Stimulated activated CD4-positive, alpha-beta T cell treated with anti-CD3 and anti-CD28 coated beads, Interleukin-12 subunit alpha, Interleukin-12 subunit beta, amount 100 ng/mL, for 48 hours (primary cell): ENCODE measurements around the gene NDUFB5.

ENCODE experiments used
- DNase-seq, 3 donors: peaks; one replicate each; pipeline ENCODE4 v3.0.0-alpha.2; 2020; ENCODE audit warnings: low read depth in 2 of 3, low spot score in 1 of 3

NDUFB5 gene

DNA sequence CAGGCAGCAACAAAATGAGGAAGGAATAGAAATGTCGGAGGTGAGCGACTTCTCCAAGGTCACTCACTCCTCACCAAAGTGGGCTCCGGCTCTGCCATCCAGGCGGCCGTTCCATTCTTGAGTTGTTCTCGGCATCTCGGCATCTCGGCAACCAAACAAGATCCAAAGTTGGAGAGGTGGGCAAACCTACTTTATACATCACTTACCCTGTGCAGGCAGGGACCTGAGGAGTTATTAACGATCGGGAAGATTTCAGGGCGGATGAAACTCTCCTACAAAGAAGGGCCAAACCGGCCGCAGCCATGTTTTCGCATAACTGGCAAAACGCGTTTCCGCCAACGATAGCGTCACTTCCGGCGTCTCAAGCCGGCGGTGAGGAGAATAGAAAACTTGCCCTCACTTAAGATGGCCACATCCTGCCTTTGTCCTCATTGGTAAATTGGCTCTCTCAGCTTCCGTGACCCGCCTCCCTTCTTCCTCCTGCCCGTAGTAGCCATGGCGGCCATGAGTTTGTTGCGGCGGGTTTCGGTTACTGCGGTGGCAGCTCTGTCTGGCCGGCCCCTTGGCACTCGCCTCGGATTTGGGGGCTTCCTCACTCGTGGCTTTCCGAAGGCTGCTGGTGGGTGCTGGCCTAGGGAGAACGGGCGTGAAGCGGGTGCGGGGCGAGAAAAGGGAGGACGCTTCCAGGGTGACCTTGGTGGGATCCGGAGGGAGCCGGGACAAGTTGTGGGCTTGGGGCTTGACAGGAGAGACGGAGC, at the start of gene NDUFB5, which contains the start of gene MRPL47:
Gene NDUFB5, plus strand, starts transcription at position 474 of the 758 bp plus-strand sequence. Its CDS starts 22 bp downstream, at position 496.
Gene MRPL47, minus strand, starts transcription at position 318 of the 758 bp plus-strand sequence. Its CDS starts 14 bp downstream, at position 304.
- DNase-seq: peak; percentile 85 to 87 (median 86)

DNA sequence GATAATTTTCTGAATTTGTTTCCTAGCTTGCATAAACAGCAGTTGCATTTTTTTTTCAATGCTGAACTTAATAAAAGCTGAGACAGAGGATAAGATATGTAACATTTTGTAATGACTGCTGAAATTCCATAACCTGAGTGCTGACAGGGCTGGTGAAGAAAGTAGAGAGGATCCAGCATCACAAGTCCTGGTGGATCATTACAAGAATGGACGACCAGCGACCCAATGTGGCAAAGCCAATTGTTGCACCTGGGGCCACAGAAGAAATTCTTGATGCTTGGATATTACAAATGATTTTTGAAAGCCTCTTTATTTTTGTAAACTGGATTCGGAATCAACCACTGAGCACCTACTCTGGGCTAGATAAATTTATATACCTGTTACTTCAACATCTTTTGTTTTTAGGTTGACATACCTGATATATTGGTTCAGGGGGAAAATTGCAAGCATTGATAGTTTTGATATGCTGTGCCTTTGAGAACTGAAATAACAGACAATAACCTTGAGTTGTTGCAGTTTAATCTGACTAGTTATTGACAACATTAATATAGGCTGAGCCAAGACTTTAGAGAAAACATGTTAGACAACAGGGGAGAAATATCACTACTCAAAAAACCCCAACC, 45.7 kb upstream of the NDUFB5 start:
- DNase-seq: peak in 2 of 3 donors; percentile 26 to 41

DNA sequence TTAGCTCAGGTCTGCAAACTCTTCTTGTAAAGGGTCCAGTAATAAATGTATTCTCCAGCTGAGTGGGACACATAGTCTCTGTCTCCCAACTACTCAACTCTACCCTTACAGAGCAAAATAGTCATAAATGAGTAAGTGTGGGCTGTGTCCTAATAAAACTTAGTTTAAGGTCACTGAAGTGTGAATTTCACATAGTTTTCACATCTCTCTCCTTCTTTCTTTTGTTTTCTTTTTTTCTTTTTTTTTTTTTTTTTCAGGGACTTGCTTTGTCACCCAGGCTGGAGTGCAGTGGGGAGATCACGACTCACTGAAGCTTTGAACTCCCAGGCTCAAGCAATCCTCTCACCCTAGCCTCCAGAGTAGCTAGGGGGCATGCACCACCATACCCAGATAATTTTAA, 43.8 kb upstream of the NDUFB5 start:
- DNase-seq: no peak

DNA sequence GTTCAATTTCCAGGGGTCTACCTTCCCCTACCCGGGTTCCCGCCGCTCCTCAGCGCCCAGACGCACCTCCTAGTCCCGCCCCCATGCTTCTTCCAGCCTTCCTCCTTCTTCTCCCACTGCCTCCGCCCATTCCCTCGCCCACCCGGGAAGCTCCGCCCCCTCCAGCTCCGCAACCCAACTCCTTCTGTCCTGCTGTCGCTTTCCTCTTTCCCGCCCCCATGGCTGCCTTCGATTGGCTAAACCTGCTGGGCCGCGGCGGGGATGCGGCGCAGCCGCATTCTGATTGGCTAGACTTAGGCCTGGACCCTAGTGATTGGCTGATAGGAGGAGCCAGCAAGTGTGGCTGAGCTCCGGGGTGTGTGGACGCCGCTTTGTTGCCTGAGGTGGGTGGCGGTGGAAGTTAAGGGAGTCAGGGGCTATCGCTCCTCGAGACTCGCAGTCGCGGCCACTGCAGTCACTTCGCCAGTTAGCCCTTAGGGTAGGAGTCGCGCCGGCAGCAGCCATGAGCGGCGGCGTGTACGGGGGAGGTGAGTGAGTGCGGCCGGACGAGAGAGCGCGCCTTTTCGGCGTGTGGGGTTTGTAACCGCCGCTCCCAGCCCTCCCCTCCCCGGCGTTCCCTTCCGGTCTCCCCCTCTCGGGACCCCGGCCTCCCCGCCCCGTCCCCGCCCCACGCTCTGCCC, 41.9 kb upstream of the NDUFB5 start, which contains the start of gene ACTL6A:
Gene ACTL6A, plus strand, starts transcription at position 336 of the 680 bp plus-strand sequence. Its CDS starts 167 bp downstream, at position 503.
- DNase-seq: peak; percentile 99

DNA sequence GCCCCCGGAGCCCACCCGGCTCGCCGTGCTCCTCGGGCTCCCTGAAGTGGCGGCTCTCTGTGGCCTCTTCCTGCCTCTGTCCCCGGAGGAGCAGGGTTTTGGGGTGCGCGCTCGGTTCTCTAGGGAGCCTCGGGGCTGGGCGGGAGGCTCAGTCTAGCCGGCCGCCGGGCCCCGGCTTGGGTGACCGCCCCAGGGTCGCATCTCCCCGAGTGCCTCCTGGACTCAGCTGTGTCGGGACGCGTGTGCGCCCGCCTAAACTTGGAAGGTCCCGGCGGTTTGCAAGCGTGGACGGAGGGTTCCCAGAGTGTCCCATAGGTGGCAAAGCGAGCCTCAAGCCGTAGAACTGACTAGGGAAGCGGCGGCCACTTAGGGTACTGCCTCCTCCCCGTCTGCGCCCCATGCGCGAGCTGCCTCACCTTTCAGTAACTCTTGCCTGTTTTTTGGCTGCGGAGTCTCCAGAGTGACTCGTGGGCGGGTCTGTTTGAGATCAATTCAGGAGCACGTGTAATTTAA, 41.3 kb upstream of the NDUFB5 start:
- DNase-seq: peak; percentile 53 to 70 (median 65)

DNA sequence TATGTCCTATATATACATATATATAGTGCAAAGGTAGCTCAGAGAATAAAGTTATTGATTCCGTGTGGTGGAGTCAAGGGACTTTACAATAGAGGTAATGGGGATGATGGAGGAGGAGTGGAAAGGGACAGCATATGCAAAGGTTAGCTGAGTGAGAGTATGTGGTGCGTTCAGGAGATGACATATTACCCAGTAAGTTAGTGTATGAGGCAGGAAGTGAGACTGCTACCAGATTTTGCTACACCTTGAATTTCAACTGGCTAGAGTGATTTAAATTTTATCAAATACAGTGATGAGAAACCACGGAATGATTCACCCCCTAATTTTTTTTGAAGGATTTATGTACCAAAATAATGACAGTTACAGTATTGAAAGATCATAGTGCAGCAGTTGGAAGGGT, 39.1 kb upstream of the NDUFB5 start:
- DNase-seq: no peak

DNA sequence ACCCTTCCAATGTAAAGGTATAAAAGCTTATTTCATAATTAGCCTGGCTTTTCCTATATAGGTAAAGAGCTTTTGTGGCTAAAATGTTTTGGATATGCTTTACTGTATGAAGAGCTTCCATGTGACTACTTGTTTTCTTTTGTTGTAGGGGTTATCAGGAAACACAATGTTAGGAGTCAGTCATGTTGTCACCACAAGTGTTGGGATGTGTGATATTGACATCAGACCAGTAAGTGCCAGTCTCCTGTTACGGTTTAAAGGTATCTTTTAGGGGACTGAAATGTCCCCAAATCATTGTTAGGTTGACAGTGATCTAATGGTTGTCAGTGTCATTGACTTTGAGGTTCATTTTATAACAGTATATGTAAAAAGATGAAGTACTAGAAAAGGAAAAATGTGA, 23.6 kb upstream of the NDUFB5 start:
- no peak for DNase-seq

DNA sequence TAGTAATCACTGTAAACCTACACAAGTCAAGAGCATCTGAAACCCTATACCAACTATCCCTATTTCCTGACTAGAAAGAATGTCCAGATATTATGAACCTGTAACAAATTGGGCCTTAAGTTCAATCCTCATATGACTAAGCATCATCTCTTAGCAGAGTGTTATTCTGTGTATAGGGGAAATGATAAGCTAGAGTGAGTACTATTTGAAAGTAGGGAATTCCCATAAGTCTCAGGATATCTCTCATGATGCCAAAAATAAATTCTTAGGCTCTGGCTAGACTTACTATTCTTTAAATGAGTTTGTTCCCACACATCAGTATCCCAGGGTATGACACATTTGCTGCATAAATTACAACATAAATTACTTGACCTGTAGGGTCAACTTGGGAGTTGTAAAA, 15.5 kb upstream of the NDUFB5 start:
- no peak for DNase-seq

DNA sequence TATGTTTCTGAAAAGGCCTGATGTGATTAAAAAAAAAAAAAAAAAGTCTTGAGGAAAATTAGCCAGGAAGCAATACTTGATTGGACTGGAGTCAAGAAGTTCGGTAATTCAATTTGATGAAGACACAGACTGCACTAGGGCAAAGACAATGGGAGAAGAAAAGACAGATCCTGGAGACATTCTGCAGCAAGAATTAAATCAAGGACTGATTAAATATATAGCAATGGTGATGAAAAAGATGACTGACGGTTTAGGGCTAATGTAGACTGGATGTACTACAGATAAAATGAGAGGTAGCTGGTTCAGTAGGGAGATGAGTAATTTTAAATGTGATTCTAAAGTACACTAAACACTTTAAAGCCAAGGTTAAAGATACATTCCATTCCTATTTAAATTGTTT, 13.9 kb upstream of the NDUFB5 start:
- DNase-seq: no peak

DNA sequence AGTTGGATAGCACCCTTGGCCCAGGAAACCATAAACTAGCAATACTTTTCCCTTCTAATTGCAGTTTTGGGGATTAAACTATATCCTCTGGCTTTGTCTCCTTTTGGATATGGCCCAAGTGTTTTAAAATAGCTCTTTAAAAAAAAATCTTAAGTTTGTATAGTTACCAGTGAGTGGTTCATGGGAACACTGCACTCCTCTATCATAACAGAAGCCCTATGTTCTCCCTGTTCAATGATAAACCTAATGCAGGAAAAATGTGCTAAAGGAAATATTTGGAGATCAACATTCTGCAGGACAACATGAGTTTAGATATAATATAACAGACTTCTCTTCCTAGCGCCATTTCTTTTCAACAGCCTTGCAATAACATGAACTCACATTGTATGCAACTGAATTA, 13.3 kb upstream of the NDUFB5 start:
- DNase-seq: no peak

DNA sequence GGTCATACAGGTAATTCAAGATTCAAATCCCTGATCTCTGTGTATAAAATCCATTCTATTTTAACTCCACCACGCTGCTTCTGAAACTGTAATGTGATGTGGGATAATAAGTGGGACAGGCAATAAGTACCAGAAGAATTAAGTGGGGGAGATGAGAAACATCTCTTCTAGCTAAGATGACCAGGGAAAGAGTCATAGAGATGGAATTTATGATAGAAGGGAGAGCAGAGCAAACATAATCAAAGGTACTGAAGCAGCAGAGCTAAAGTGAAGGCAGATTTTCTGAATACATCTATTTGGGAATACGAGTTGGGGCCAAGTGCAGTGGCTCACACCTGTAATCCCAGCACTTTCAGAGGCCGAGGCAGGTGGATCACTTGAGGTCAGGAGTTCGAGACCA, 5.1 kb upstream of the NDUFB5 start:
- DNase-seq: no peak

DNA sequence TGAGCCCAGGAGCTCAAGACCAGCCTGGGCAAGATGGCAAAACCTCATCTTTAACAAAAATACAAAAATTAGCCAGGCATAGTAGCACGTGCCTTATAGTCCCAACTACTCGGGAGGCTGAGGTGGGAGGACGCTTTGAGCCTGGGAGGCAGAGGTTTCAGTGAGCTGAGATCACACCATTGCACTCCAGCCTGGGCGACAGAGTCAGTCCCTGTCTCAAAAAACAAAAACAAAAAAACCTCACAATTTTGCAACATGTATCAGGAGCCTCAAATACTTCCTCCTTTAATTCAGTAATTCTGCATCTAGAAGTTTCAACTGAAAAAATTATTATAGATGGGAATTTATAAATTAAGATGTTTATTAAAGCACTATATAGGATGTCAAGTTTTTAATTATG, 1.3 kb upstream of the NDUFB5 start:
- no peak for DNase-seq

DNA sequence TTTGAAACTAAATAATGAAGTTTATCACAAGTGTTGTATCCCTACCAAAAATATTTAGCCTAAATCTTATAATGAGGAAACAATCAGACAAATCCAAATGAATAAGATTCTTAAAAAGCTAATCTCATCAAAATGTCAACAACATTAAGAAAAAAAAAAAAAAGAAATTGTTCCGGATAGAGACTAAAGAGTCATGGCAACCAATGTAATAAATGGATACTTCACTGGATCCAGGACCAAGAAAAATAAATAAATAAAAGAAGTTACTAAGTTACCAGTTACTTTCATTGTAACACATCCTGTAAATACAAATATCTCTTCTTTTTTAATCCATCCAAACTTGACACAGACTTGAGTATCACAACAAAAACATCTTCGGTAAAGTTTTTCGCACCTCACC, 763 bp upstream of the NDUFB5 start:
- no peak for DNase-seq

DNA sequence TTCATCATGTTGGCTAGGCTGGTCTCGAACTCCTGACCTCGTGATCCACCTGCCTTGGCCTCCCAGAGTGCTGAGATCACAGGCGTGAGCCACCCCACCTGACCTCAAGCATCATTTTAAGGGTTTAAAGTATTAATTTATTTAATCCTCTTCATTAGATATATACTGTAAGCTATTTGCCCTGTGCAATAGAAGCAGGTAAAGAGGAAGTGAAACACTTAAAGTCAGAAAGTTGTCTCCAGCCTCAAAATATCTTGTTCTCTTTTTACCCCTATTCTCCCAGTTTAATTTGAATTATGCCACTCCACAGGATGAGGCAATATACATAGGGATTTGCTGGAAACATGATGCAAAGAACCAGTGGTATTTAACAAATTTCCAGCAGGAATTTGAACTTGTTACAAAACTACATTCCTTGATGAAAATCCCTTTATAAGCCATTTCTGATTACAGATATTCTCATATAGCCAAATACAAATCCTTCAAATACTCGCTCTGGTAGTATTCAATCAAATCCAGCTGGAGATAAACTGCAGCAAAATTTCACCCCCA, 2.0 kb downstream of the NDUFB5 start:
- no peak for DNase-seq

DNA sequence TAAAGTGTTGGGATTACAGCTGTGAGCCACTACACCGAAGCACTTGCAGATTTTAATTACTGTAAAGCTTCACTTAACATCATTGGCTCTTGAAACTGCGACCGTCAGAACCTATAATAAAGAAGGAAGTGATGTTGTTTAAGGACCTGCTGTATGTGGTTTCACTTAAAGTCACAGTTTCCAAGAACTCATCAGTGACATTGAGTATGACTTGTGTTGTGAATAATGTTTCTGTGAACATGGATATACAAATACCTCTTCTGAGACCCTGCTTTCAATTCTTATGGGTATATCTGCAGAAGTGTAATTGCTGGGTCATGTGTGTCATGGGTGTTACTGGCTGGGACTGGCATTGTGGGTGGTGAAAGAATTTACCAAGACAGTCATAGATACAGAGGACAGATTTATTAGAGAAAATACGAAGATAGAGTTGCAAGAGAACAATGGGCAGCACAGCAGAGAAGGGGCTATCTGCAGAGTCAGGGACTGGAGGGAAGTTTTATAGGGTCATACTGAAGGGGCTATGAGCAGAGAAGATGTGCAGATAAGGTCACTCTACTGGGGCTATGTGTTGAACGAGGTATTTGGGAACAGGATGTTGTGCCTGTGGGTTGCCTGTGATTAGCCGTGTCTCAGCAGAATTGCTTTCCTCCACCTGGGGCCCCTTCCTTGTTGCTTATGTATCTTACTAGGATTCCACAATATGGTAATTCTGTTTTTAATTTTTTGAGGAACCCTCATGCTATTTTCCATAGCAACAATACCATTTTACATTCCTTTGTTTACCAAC, 4.5 kb downstream of the NDUFB5 start:
- peak in 1 of 3 donors; percentile 9 for DNase-seq

DNA sequence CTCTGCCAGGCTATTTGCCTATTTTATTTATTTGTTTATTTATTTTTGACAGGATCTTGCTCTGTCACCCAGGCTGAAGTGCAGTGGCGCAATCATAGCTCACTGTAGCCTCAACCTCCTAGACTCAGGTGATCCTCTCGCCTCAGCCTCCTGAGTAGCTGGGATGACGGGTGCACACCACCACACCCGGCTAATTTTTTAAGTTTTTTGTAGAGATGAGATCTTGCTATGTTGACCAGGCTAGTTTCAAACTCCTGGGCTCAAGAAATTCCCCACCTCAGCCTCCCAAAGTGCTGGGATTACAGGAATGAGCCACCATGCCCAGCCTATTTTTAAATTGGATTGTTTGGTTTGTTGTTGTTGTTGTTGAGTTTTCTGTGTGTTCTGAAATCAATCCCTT, 5.5 kb downstream of the NDUFB5 start:
- DNase-seq: no peak

DNA sequence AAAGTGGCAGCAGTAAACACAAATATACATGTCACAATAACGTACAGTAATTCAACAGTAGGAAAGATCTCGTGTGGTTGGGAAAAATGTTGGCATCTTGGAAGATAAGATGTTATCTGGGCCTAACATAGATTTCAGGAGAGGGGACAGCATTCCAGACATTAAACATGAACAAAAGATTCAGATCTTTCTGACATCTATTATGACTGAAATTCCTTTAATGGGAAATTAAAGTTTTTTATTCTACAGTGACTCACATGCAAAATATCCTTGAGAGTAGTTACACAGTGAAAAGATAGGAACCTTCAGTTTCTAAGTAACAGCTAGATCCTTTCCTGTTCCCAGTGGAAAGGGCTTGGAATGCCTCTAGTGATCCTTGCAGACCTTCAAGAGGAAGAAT, 9.2 kb downstream of the NDUFB5 start:
- DNase-seq: no peak

DNA sequence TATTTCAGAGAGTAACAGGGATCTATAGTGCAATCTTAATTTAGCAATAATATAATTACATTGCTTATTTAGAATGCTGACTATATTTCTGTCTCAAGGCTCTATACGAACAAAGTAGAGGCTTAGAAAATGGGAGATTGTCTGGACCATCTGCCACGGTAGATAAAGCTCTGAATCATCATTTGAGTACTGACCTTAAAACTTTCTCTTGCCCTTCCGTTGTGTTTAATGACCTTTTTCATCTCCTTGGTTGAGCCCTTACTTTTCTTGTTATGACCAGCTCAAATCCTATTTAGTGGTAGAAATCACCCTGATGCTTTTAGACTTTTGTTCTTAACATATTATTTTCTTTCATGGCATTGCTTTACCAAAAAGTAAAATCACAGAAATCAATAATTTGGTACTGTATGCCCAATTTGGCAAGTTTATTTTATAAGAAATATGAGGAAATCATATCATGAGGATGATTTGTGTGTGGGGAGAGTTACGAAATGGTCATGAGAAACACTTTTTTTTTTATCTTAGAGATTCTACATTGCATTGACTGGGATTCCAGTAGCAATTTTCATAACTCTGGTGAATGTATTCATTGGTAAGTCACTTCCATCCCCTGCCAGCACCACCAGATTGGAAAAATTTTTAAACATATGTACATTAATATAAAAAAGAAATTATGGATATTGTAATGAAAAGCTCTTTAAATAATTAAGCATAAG, 11.0 kb downstream of the NDUFB5 start:
- DNase-seq: no peak

DNA sequence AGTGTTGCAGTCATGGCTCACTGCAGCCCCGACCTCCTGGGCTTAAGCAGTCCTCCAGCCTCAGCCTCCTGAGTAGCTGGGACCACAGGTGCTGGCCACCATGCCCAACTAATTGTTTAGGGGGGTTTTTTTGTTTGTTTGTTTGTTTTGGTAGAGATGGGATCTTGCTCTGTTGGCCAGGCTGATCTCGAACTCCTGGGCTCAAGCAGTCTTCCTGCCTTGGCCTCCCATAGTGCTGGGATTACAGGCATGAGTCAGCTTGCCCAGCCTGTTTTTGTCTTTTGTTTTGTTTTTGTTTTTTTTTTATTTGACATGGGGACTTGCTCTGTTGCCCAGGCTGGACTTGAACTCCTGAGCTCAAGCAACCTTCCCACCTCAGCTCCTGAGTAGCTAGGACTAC, 17.4 kb downstream of the NDUFB5 start:
- DNase-seq: no peak

DNA sequence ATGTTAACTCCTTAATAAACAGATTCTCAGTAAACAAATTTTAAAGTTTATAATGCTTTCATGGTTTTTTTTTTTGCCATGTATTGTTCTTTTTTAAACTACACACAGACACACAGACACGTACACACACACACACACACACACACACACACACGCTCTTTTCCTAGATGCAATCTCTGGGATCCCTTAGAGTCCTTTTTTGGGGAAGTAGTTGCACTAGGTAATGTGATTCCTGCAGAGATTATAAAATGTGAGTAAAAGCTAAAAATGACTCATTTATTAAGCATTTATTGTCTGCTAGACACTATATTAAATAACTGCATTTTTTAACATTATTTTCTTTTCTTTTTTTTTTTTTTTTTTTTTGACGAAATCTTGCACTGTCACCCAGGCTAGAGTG, 19.9 kb downstream of the NDUFB5 start:
- DNase-seq: no peak
